ENCODE measurements around the gene LDB2.

DNA sequence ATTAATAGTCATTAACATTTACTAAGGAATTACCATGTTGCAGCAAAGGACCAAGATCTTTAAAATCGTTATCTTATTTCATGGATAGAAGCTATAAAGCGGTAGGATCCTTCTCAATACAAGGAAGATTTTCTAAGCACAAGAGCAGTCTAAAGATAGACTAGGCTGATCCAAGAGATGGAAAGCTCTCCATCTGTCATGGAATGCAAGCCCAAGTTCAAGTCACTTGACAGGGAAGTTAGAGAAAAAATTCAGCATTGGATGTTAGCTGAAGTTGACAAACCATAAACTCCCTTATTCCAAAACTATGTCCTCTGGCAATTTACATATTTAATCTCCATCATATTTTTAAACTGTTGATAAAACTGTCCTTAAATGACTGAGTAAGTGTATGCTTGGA lies 177.7 kb downstream of the LDB2 start:
- TF ChIP-seq, protein P1, sequence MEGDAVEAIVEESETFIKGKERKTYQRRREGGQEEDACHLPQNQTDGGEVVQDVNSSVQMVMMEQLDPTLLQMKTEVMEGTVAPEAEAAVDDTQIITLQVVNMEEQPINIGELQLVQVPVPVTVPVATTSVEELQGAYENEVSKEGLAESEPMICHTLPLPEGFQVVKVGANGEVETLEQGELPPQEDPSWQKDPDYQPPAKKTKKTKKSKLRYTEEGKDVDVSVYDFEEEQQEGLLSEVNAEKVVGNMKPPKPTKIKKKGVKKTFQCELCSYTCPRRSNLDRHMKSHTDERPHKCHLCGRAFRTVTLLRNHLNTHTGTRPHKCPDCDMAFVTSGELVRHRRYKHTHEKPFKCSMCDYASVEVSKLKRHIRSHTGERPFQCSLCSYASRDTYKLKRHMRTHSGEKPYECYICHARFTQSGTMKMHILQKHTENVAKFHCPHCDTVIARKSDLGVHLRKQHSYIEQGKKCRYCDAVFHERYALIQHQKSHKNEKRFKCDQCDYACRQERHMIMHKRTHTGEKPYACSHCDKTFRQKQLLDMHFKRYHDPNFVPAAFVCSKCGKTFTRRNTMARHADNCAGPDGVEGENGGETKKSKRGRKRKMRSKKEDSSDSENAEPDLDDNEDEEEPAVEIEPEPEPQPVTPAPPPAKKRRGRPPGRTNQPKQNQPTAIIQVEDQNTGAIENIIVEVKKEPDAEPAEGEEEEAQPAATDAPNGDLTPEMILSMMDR (IDR thresholded peaks at IDR 0.05): no peak
- TF ChIP-seq ZFX (IDR thresholded peaks at IDR 0.05; ENCODE audit: borderline replicate concordance): no peak
